Hepatocyte (in vitro differentiated cells): ENCODE measurements around the gene TWSG1.

Source experiments
- EZH2 ChIP-seq: fragments of 200-600 bp; sonication (generic); IDR thresholded peaks from 2 replicates; pipeline ENCODE4 v1.6.1; 2016; ENCODE audit warnings: antibody characterized with exemption, mild to moderate bottlenecking, borderline replicate concordance
- EZH2phosphoT487 ChIP-seq: fragments of 200-600 bp; sonication (generic); IDR thresholded peaks from one replicate; pipeline ENCODE4 v1.6.1; 2018; ENCODE audit warnings: antibody characterized with exemption, mild to moderate bottlenecking, low read depth, moderate library complexity; ENCODE audit not compliant: unreplicated experiment, severe bottlenecking
- TF ChIP-seq, protein P1 (sequence below): fragments of 200-600 bp; sonication (generic); IDR thresholded peaks from 2 replicates; pipeline ENCODE4 v1.5.1; 2016; ENCODE audit warnings: antibody characterized with exemption, mild to moderate bottlenecking; ENCODE audit not compliant: poor library complexity

DNA sequence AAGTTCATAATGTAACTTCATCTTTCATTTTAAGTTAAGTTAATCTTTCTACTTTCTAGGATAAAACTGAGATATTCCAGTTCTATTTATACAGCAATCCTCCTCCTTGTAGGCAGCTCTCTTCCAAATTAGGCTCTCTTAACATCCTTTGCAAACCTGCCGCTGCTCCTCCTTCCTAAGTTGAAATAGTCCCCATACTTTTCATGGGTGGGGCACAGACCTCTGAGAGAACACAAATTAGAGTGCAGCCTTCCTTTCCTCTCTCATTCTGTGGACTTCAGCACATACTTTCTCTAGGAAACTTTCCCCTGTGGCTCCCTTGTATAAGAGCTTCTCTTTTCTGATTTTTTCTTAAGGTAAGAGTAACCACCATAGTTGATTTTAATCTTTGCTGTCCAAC lies 28.3 kb downstream of the TWSG1 start:
- TF ChIP-seq, protein P1, sequence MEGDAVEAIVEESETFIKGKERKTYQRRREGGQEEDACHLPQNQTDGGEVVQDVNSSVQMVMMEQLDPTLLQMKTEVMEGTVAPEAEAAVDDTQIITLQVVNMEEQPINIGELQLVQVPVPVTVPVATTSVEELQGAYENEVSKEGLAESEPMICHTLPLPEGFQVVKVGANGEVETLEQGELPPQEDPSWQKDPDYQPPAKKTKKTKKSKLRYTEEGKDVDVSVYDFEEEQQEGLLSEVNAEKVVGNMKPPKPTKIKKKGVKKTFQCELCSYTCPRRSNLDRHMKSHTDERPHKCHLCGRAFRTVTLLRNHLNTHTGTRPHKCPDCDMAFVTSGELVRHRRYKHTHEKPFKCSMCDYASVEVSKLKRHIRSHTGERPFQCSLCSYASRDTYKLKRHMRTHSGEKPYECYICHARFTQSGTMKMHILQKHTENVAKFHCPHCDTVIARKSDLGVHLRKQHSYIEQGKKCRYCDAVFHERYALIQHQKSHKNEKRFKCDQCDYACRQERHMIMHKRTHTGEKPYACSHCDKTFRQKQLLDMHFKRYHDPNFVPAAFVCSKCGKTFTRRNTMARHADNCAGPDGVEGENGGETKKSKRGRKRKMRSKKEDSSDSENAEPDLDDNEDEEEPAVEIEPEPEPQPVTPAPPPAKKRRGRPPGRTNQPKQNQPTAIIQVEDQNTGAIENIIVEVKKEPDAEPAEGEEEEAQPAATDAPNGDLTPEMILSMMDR, result no peak
- no peak for TF ChIP-seq EZH2
- TF ChIP-seq EZH2phosphoT487, result no peak
